Measurements from ENCODE around the gene RFX4.
A peak's percentile ranks its signal among the peaks of the same experiment; 100 is the strongest.

The RFX4 gene

GRCh38 chr12:106632797-106633450, 50.1 kb downstream of the RFX4 start:
- no peak for TF ChIP-seq CTCF (conservative IDR thresholded peaks at IDR 0.05; ENCODE audit: low read depth, low read length)
- no peak overlapping the region for H3K4me3 ChIP-seq (ENCODE audit: low read depth, low read length)
- peak; percentile 14 for DNase-seq (ENCODE audit: low read depth)

GRCh38 chr12:106633451-106633823, 50.6 kb downstream of the RFX4 start:
- DNase-seq (ENCODE audit: low read depth): peak; percentile 89
- TF ChIP-seq CTCF (conservative IDR thresholded peaks at IDR 0.05; ENCODE audit: low read depth, low read length): no peak
- no peak overlapping the region for H3K4me3 ChIP-seq (ENCODE audit: low read depth, low read length)

DNA sequence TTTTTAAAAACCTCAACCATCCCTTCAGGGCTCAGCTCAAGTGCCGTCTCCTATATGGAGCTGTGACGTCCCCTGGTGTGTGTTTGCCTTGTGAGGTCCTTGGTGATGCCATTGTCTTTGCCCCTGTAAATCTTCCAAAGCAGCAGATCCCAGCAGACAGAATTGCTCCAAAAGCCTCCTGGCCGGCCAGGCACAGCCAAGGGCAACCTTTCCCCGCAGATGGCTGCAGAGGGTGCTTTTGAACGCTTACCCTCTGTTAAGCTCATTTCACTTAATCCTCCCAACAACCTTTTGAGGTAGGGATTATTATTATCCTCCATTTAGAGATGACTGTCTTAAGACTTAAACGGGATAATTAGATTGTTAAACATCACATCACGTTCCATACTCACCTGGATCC, 51.4 kb downstream of the RFX4 start:
- TF ChIP-seq CTCF (conservative IDR thresholded peaks at IDR 0.05; ENCODE audit: low read depth, low read length): no peak

GRCh38 chr12:106643000-106643399, 60.2 kb downstream of the RFX4 start:
- no peak for TF ChIP-seq CTCF (conservative IDR thresholded peaks at IDR 0.05; ENCODE audit: low read depth, low read length)
- H3K4me3 ChIP-seq (ENCODE audit: low read depth, low read length): no peak overlapping the region
- DNase-seq (ENCODE audit: low read depth): no peak

More for the DNA sequence above, 51.4 kb downstream of the RFX4 start:
- H3K4me3 ChIP-seq (ENCODE audit: low read depth, low read length): no peak overlapping the region
- DNase-seq (ENCODE audit: low read depth): no peak

- H3K4me3 ChIP-seq (ENCODE audit: low read depth, low read length): no peak overlapping the region
- no peak for TF ChIP-seq CTCF (conservative IDR thresholded peaks at IDR 0.05; ENCODE audit: low read depth, low read length)
- DNase-seq (ENCODE audit: low read depth): no peak
Observed at GRCh38 chr12:106644335-106645073, 61.7 kb downstream of the RFX4 start.

DNA sequence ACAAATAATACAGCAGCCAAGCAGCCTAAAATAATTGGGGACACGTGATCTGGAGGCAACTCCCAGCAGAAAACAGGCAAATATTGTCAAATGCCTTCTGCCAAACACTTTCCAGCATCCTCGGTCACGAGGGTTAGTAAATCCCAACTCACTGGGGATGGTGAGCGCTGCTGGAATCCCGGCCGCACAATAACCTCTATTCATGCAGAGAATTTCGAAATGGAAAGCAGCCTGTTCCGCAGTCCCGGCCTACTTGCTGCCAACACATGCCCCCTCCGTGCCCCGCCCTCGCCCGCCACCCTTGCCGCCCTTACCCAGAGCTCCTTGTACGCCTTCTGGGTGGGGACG, 62.2 kb downstream of the RFX4 start:
- TF ChIP-seq CTCF (conservative IDR thresholded peaks at IDR 0.05; ENCODE audit: low read depth, low read length): no peak
- peak; percentile 39 for DNase-seq (ENCODE audit: low read depth)
- no peak overlapping the region for H3K4me3 ChIP-seq (ENCODE audit: low read depth, low read length)
